Left ventricle myocardium superior (tissue), 1 donor: ENCODE results near the gene IFI30. TPM values are rescaled to one million over a fixed set of nuclear protein-coding genes. Genes with fewer than 3 reads are reported as not detected.

Experiments used
- ATAC-seq: fragments of 200-7000 bp; cut with Tn5 transposase; one replicate; pipeline ENCODE4 v1.9.1; 2020; ENCODE audit warnings: mild to moderate bottlenecking, moderate library complexity
- DNase-seq: peaks from one replicate; pipeline ENCODE4 v3.0.0-alpha.2; 2020
- intact Hi-C: fragments of 100-400 bp; cut with micrococcal nuclease; formaldehyde crosslinking; loops from one replicate; pipeline ENCODE4 v1.11.0; 2022
- total RNA-seq: library from RNA; stranded (reverse); fragmentation: NEBNext Ultra II Directional; extraction: Animal tissue kit (Norgen Biotek cat#: 25700); gene quantifications from one replicate; pipeline ENCODE4 v1.2.1, GENCODE V29; 2021
- donor health status: DM: no; HTN: yes; CAD: no; lungs with severe emphysema.

IFI30 gene
- total RNA-seq, 1 donor from 2014 or later: 20.6 TPM

GRCh38 chr19:18167011-18167410, 6.6 kb upstream of the IFI30 start:
- DNase-seq (no peak), ATAC-seq (no peak)
- intact Hi-C loops: no loop called here

GRCh38 chr19:18167975-18168645, 5.5 kb upstream of the IFI30 start:
- DNase-seq (peak; percentile 53), ATAC-seq (peak; percentile 46)
- intact Hi-C loops: no loop called here

GRCh38 chr19:18168673-18169381, 4.8 kb upstream of the IFI30 start:
- DNase-seq: no peak
- intact Hi-C loops: no loop called here
- no peak for ATAC-seq

GRCh38 chr19:18170714-18171255, 2.8 kb upstream of the IFI30 start:
- intact Hi-C loops: no loop called here
- ATAC-seq (peak; percentile 12), DNase-seq (peak; percentile 52)

- ATAC-seq: peak; percentile 19
Measured at GRCh38 chr19:18171605-18172327, 1.8 kb upstream of the IFI30 start.

GRCh38 chr19:18172331-18173053, 1.1 kb upstream of the IFI30 start:
- no peak for DNase-seq
- no peak for ATAC-seq
- intact Hi-C loops: no loop called here

More at GRCh38 chr19:18171605-18172327, 1.8 kb upstream of the IFI30 start:
- intact Hi-C loops: no loop called here
- DNase-seq: no peak

- ATAC-seq (peak; percentile 27), DNase-seq (peak; percentile 75)
- intact Hi-C loops: no loop called here
Measured at GRCh38 chr19:18173054-18173571, 500 bp upstream of the IFI30 start.

GRCh38 chr19:18174983-18175382, 1.4 kb downstream of the IFI30 start:
- intact Hi-C loops: no loop called here
- no peak for DNase-seq

GRCh38 chr19:18176367-18177310, 3.0 kb downstream of the IFI30 start:
- intact Hi-C loops: no loop called here
- ATAC-seq (no peak), DNase-seq (no peak)

More at GRCh38 chr19:18174983-18175382, 1.4 kb downstream of the IFI30 start:
- no peak for ATAC-seq

- intact Hi-C loops: no loop called here
- ATAC-seq (no peak), DNase-seq (no peak)
Measured at GRCh38 chr19:18179957-18180356, 6.3 kb downstream of the IFI30 start.

GRCh38 chr19:18183529-18183928, 9.9 kb downstream of the IFI30 start:
- intact Hi-C loops: no loop called here
- no peak for DNase-seq
- ATAC-seq: no peak

- ATAC-seq (no peak), DNase-seq (no peak)
- intact Hi-C loops: no loop called here
Measured at GRCh38 chr19:18185538-18185937, 11.9 kb downstream of the IFI30 start.

GRCh38 chr19:18190278-18190677, 16.7 kb downstream of the IFI30 start:
- no peak for ATAC-seq
- intact Hi-C loops: no loop called here
- no peak for DNase-seq

- ATAC-seq (no peak), DNase-seq (no peak)
- intact Hi-C loops: no loop called here
Measured at GRCh38 chr19:18191640-18192062, 18.0 kb downstream of the IFI30 start.

GRCh38 chr19:18192673-18193387, 19.2 kb downstream of the IFI30 start, which contains the start of gene MPV17L2:
Gene MPV17L2 (plus strand): TSS chr19:18193218. CDS start chr19:18193282, 64 bp downstream.
- DNase-seq (peak; percentile 100), ATAC-seq (peak; percentile 94)
- intact Hi-C loops: no loop called here

GRCh38 chr19:18193388-18194180, 20.0 kb downstream of the IFI30 start:
- intact Hi-C loops: no loop called here
- peak; percentile 0 for ATAC-seq
- DNase-seq: no peak
